Measurements from ENCODE around the gene SGCA.

SGCA gene

DNA sequence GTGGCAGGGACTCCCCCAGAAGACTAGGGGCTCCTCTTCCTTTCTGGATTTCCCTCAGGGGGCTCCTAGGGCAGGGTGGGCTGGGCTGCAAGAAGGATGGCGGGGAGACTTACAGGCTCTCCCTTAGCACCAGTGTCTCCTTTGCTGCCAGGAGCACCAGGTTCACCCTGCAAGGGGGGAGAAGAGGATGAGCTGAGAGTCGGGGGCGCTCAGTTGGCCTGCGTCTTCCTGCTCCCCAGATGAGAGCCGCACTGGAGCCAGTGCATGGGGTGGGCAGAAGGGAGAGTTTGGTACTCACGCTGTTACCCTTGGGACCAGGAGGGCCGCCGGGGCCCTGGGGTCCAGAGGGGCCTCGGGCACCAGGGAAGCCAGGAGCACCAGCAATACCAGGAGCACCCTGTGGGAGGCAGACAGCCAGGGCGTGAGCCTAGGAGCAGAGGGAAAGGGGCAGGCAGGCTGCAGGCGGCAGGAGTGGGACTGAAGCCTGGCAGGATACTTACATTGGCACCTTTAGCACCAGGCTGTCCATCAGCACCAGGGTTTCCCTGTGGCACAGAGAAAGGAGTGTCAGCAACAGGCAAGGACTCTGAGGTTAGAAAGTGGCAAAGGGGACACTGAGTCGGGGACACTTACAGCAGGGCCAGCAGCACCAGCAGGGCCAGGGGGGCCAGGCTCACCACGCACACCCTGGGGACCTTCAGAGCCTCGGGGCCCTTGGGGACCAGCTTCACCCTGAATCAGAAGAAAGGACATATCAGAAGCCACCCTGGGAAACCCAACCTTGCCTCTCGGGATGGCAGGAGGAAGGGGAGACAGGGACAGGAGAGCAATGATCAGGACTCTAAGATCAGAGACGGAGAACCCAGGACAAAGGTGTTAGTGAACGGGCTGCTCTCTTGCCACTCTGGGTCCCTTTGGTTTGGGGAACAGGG lies 29.4 kb downstream of the SGCA start:
- no peak for DNase-seq (ENCODE audit: low read depth in 2 of 2)

DNA sequence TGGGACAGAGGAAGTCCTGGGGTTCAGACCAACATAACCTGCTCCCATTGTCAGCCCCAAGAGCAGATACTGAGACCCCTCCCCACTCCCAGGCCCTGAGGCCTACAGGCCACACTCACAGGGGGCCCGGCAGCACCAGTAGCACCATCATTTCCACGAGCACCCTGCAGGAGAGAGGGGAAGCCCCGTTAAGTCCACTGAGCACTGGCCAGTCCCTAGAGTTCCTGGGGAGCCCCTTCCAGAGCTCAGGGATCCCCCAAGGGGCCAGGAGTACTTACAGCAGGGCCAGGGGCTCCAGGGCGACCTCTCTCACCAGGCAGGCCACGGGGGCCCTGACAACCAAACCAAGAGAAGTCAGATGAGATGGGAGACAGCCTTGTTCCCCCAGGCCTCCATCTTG lies 30.2 kb downstream of the SGCA start:
- no peak for DNase-seq (ENCODE audit: low read depth in 2 of 2)

DNA sequence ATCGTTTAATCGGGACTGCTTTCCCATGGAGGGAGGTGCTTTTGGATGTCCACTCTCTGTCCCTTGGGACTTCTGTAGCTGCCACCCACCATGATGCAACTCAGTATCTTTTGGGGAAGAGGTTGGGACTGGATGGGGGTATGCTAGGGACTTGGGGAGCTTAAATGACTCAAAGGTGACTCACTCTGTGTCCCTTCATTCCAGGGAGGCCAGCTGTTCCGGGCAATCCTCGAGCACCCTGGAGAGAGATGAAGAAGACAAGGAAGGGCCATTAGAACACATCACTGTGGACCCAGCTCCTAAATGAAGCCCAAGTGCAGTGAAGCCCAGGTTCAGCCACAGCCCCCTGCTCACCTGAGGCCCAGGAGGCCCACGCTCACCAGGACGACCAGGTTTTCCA lies 31.0 kb downstream of the SGCA start:
- DNase-seq (ENCODE audit: low read depth in 2 of 2): no peak

DNA sequence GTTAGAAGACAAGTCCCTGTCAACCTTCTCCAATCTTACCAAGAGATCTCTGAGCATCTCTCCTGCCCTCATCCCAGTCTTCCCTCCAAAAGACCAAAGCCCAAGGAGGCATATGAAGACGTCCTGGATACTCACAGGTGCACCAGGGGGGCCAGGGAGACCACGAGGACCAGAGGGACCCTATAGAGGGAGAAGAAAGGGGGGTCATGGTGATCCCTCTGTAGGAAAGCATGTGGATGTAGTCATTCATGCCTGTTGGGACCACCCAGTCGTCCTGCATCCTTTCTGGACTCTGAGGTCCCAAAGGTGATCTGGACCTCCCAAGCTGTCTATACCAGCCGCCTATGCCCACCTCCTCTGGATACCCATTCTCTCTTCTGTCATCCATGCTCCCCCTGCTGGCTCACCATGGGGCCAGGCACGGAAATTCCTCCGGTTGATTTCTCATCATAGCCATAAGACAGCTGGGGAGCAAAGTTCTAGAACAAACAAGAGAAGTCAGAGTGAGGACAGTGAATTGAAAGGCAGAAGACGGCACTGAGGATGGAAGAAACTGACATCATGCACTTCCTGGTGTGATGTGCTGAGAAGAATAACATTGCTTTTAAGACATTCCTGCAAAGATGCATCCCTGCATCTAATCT lies 32.3 kb downstream of the SGCA start:
- peak; percentile 42 to 45 for DNase-seq (ENCODE audit: low read depth in 2 of 2)

DNA sequence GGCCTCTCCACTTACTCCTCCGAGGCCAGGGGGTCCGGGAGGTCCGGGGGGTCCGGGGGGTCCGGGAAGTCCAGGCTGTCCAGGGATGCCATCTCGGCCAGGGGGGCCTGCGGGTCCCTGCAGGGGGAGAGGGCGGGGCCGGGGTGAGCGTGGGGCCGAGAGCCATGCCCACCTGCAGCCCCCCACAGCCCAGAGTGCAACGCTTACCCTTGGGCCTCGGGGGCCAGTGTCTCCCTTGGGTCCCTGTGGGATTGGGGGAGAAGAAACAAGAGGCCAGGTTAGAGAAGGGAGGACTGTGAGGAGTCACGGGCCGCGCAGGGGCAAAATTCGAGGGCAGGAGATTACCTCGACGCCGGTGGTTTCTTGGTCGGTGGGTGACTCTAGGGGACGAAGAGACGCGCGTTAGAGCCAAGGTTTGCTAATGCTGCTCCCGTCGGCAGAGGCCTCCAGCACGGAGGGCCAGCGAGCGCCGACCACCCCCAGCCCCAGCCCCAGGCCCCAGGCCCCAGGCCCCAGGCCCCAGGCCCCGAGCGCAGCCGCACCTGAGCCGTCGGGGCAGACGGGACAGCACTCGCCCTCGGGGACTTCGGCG lies 33.5 kb downstream of the SGCA start:
- DNase-seq (ENCODE audit: low read depth in 2 of 2): no peak

DNA sequence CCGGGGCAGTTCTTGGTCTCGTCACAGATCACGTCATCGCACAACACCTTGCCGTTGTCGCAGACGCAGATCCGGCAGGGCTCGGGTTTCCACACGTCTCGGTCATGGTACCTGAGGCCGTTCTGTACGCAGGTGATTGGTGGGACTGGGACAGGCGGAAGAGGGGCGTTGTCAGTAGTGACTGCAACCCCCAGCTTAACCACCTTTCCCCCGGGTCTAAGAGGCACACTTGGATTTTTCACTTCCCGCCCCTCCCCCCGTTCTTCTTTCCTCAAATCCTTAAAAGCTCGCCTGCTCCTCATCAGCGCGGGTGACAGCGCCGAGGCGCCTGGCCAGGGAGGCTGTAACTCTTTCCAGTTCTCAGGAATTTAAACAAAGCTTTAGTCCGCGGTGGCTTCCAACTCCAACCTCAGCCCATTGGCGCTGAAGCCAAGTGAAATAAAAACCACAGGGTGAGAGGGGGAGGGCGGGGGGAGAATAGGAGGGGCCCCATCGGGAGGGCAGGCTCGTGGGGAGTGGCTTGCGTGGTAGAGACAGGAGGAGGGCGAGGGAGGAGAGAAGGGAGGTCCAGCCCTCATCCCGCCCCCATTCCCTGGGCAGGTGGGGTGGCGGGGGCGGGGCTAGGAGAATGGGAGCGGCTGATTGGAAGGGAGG lies 34.1 kb downstream of the SGCA start:
- DNase-seq (ENCODE audit: low read depth in 2 of 2): peak; percentile 44 to 51

DNA sequence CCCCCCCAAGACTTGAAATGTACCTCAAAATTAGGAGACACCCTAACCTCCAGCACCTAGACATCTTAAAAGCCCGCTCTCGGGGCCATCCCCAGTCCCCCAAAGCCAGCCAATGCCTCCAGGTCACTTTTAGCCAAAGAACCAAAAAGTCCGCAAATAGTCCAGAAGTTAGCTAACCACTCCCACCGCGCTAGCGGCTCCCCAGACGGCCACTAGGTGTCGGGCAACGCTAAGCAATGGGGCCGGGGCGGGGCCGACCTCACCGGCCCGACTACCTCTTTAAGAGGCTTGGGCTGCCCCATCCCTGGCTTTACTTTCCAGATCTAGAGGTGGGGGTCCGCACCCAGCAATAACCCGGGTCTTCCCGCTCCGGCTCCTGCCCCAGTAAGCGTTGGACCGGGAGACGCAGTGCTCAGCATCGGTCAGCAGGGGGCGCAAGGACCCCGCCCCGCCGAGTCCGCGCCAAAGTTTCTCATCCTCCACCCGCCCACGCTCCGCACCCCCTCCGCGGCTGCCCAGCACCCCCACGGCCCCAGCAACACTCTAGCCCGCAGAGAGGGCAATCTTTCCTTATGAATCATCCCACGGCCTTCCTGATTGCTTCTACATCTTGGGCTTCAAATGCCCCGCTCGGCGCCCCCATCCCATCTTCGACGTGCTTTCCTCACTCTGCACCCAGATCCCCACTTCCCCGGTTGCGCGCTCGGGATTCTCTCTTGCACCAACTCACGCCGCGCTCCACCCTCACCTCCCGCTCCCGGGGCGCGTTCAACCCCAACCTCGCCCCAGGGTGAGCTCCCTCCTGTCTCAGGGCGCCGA lies 34.9 kb downstream of the SGCA start:
- peak; percentile 66 to 75 for DNase-seq (ENCODE audit: low read depth in 2 of 2)

DNA sequence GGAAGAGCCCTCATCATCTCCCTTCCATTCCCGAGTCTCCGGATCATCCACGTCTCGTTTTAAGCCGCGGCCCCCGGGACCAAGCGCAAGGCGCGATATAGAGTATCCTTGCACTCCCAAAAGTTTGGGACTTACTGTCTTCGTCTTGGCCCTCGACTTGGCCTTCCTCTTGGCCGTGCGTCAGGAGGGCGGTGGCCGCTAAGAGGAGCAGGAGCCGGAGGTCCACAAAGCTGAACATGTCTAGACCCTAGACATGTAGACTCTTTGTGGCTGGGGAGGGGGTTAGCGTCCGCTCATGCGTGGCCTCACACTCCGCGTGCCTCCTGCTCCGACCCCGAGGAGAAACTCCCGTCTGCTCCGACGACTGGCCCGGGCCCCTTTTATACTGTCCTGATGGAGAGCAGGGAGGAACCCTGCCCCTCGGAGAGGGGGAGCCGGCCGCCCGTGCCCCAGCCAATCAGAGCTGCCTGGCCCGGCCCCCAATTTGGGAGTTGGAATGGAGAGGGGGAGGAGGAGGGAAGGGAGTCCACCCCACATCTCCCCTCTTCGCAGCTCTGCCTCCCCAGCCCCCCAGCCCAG lies 35.6 kb downstream of the SGCA start, which contains the start of gene COL1A1:
Gene COL1A1 (minus strand): TSS at position 356 of the 579 bp plus-strand sequence. CDS start 118 bp downstream, at position 238.
- no peak for DNase-seq (ENCODE audit: low read depth in 2 of 2)

DNA sequence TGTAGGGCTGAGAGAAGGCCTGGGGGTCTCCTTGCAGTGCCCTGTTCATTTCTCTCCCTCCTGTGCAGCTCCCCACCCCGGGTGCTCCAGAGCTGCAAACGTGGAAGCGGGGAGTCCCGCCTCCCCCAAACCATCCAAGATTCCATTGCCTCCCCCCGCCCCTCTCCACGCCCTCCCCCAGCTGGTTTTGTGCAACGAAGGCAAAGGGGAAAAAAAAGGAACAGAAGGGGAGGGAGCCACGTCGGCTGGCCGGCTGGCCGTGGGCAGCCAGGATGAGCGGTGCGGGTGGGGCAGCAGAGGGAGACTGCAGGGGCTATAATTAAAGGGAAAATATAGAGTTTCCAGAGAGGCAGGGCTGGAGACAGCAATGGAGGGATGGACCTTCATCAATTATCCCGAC lies 37.3 kb downstream of the SGCA start:
- DNase-seq (ENCODE audit: low read depth in 2 of 2): no peak

DNA sequence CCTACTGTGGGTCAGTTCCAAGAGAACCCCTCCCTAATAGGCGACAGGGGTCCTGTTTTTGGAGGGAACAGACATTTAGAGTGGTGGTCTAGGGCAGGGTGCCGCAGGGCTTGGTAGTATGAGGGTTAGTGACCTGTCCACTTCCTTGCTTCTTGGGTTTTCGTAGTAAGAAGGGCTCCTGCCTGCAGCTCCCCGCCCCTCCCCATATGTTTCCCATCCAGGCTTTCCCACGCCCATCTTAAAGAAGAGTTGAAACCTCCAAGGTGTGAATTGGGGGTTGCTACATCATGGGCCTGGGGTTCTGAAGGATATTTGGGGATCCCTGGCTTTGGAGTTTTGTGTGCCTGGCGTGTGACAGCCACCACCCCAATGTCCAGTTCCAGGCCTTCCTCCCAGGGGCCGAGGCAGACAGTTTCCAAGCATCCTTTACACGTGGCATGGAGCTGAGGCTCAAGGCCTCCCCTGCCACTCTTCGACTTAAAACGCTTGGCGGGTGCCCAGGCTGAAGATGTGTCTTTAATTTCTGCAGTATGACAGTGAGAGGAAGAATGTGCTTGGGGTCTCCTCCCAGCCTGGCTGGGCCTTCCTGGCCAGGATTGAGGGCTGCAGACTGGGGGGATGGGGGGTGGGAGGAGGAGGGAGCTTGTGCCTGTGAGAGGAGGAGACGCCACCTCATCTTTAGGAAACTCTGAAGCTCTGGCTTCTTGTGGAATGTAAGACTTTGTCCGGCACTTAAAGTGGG lies 38.0 kb downstream of the SGCA start:
- no peak for DNase-seq (ENCODE audit: low read depth in 2 of 2)

DNA sequence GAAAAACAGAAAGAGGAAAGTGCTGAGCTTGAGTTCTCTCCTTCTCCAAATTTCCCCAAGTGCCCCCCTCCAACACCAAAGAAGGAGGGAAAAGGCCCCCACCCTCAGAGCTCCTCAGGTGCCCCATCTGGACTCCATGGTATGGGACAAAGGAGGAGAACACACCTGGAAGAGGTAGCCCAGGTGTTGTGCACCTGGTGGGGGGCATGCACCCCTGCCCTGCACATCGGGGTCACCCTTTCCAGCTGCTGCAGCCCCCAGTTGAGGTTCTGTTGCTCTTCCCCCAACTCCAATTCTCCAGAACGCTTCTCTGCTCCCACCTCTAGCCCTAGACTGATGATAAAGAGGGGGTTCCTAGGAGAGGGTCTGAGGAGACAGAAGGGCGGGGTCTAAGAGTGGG lies 38.6 kb downstream of the SGCA start:
- DNase-seq (ENCODE audit: low read depth in 2 of 2): no peak

DNA sequence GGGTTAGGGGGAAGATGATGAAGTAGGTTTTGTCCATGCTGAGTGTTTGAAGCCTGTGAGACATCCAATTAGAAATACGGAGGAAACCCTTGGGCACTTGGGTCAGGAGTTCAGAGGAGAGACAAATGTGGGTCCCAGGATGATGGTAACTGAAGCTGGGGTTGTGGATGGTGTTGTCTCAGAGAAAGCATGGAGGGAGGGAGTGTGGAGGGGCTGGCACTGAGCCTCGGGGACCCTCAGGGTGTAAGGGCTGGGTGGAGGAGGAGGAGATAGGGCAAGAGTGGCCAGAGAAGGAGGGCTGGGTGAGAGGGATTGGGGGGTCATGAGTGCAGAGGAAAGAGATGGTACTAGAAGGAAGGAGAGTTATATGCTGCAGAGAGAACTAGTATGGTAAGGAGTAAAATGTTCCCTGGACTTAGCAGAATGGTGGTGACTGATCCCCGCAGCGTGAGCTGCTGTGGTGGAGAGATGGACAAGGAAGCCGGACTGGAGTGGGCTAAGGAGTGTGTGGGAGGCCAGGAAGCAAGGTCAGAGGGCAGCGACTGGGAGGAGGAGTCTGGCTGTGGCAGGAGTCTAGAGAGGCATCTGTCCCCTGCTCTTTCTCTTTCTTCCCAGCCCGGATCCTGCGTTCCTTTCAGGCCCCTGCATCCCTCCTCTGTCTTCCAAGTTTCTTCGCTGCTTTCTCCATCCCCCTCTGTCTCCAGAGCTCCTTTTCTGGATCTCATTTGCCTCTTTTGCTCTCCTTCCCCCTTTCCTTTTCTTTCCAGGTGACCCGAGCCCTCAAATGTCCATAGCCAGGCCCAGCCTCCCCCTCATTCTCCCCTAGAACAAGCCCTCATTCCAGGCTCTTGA lies 39.5 kb downstream of the SGCA start:
- no peak for DNase-seq (ENCODE audit: low read depth in 2 of 2)

DNA sequence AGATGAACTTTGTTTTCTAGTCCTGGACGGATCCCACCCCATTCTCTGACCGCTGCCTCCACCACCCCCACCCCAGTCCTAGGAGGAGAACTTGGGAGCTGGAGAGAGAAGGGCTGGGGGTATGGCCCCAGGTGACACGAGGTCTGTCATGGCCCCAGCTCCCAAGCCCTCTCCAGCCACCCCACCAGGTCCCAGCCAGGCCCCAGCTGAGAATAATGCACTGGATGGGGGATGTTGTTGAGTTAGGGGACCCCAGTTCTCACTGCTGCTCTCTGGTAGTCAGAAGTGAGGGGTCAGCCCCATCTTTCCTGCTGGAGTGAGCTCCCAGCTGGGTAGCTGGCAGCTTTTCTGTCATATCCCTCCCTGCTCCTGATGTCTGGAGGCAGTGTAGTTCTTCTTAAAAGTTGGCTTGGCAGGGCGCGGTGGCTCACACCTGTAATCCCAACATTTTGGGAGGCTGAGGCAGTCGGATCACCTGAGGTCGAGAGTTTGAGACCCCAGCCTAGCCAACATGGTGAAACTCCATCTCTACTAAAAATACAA lies 40.2 kb downstream of the SGCA start:
- DNase-seq (ENCODE audit: low read depth in 2 of 2): no peak

DNA sequence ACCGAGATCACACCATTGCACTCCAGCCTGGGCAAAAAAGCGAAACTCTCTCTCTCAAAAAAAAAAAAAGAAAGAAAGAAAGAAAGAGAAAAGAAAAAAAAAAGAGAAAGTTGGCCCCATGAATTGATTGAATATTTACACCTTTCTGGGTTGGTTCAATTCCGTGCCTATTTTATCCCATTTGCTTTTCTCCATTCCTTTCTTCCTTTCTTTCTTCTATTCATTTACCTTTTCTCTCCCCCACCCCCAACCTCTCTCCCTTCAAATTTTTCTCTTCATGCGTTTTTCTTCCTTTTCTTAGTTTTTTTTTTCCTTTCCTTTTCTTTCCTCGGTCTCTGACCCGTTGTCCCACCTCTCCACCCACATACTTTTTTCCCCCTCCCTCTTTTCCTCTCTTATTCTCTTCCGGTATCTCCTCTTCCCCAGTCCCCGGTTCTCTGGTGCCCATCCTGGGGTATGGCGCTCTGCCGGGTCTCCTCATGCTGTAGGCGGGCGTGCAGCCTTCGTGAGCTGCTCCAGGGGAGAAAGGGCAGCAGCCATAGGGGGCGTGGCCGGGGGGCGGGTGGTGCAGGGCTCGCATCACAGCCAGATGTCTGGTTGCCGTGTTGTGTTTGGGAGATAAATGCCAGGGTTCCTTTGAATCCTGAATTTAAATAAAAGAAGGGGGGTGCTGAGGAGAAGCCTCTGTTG lies 40.9 kb downstream of the SGCA start:
- no peak for DNase-seq (ENCODE audit: low read depth in 2 of 2)

DNA sequence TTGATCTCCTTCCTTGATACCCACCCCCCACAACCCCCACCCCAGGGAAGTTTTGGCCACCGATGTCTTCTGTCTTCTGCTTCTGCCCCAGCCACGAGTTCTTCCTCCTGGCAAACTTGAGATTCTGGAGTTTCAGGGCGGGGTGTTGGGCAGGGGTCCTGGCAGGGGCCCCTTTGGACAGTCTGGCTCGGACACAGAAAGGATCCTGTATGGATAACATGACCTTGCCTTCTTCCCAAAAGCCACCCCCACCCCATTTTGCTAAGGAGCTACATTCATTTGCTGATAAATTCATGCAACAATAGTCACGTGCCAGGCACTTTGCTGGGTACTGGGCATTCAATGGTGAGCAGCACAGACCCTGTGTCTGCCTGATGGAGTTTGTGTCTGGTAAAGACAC lies 41.5 kb downstream of the SGCA start:
- DNase-seq (ENCODE audit: low read depth in 2 of 2): no peak

DNA sequence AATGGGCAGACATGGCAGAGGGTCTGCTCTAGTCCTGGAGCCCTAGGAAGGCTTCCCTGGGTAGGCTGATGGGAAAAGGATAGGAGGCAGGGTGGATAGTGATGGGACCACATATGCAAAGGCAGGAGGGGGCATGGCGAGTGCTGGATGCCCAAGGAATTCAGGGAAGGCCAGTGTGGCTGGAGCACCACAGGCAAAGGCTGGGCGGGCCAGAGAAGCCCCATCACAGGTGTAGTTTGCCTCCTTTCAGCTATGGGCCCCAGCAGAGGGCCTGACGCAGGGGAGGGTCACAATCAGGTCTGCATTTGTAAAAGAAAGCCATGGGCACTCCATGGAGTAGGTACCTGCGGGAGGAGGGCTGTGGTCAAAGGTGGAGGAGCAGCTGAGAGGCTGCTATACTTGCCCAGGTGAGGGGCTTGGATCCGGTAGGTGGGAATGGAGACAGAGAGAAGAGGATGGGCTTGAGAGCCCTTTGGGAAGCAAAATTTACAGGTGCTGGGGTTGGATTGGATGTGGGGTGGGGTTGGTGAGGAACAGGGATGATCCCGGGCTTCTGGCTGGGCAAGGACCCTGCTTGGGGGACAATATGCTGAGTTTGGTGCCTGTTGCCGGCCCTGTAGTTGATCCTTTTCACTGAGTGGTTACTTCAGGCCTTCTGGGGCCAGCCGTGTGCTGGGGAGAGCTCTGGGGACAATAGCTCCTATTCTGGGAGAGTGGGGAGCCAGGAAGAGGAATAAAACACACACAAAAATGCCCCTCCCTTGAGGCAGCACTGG lies 42.2 kb downstream of the SGCA start:
- DNase-seq (ENCODE audit: low read depth in 2 of 2): no peak

DNA sequence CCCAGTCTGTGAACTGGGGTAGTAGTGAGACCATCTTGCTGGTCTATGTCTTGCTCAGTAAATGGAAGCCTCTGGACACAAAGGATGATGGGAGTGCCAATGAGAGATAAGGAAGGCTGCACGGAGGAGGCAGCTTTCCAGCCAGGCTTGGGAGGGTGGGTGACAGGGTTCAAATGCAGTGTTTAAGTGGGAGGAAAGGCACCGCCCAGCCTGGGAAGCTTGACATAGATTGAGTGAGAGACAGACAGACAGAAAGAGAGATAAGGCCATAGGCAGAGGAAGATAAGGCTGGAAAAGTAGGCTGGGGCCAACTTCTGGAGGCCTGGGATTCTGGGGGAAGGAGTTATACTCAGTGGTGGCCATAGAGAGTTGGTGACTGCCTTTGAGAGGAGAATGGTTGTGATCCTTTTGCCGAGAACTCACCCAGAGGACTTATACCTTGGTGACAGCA lies 42.8 kb downstream of the SGCA start:
- DNase-seq (ENCODE audit: low read depth in 2 of 2): no peak

DNA sequence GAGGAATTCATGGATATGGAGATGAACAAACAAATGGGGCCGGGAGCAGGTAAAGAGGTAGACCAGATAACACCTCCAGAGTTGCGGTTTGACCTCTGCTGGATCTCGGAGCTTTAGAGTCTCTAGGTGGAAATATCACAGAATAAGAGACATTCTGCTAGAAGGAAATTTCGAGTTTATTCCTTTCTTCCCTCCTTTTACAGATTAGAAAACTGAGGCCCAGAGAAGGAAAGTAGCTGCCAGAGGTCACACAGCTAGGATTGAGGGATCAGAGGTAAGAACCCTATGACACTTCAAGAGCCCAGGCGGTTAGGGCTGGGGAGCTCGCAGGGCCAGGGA lies 43.3 kb downstream of the SGCA start:
- DNase-seq (ENCODE audit: low read depth in 2 of 2): no peak
